H9 (cell line): ENCODE measurements around the gene ARMC10. TPM values are rescaled to one million over a fixed set of nuclear protein-coding genes. Genes with fewer than 3 reads are reported as not detected.
"Not testable (repeated sequence)": the region's sequence is repeated elsewhere in the genome, so short reads cannot be mapped to it uniquely, and the experiment has no call there.

Experiments
- DNase-seq: peaks from one replicate; pipeline ENCODE4 v3.0.0-alpha.2; 2017
- H2AFZ ChIP-seq: one replicate; pipeline ENCODE4 v1.6.1; 2013; ENCODE audit warnings: mild to moderate bottlenecking, low read length, control low read depth, moderate library complexity
- H2AK5ac ChIP-seq: 2 replicates; pipeline ENCODE4 v1.6.1; 2013; ENCODE audit warnings: low read length, control low read depth, mixed read lengths; ENCODE audit not compliant: insufficient read length
- H2BK120ac ChIP-seq: one replicate; pipeline ENCODE4 v1.6.1; 2013; ENCODE audit warnings: low read depth, mild to moderate bottlenecking, low read length, control low read depth, inconsistent platforms; ENCODE audit not compliant: poor library complexity, severe bottlenecking
- H2BK12ac ChIP-seq: 2 replicates; pipeline ENCODE4 v1.6.1; 2013; ENCODE audit warnings: low read length, control low read depth, mixed read lengths, low read depth; ENCODE audit not compliant: insufficient read length
- H2BK15ac ChIP-seq: 2 replicates; pipeline ENCODE4 v1.6.1; 2013; ENCODE audit warnings: low read depth, low read length, control low read depth
- H2BK20ac ChIP-seq: one replicate; pipeline ENCODE4 v1.6.1; 2013; ENCODE audit warnings: low read depth, mild to moderate bottlenecking, low read length, control low read depth, inconsistent platforms; ENCODE audit not compliant: poor library complexity, severe bottlenecking
- H2BK5ac ChIP-seq: 2 replicates; pipeline ENCODE4 v1.6.1; 2013; ENCODE audit warnings: low read length, control low read depth, mixed read lengths; ENCODE audit not compliant: insufficient read length
- H3K14ac ChIP-seq: 2 replicates; pipeline ENCODE4 v1.6.1; 2013; ENCODE audit warnings: low read length, control low read depth; ENCODE audit not compliant: insufficient read depth
- H3K18ac ChIP-seq: 2 replicates; pipeline ENCODE4 v1.6.1; 2013; ENCODE audit warnings: low read depth, mild to moderate bottlenecking, mixed read lengths, low read length, control low read depth; ENCODE audit not compliant: insufficient read length
- H3K23ac ChIP-seq: 2 replicates; pipeline ENCODE4 v1.6.1; 2013; ENCODE audit warnings: low read length, control low read depth, mixed read lengths, low read depth; ENCODE audit not compliant: insufficient read length
- H3K23me2 ChIP-seq: 2 replicates; pipeline ENCODE4 v1.6.1; 2013; ENCODE audit warnings: low read depth, mild to moderate bottlenecking, mixed read lengths, low read length, control low read depth; ENCODE audit not compliant: insufficient read length, poor library complexity, severe bottlenecking
- H3K27ac ChIP-seq: 2 replicates; pipeline ENCODE4 v1.5.1; 2013; ENCODE audit warnings: low read length, control low read depth, mixed read lengths, low read depth; ENCODE audit not compliant: insufficient read length
- H3K27me3 ChIP-seq: 2 replicates; pipeline ENCODE4 v1.6.1; 2013; ENCODE audit warnings: low read length, control low read depth, inconsistent platforms; ENCODE audit not compliant: insufficient read depth
- H3K4ac ChIP-seq: 2 replicates; pipeline ENCODE4 v1.6.1; 2013; ENCODE audit warnings: low read depth, mild to moderate bottlenecking, control low read depth, inconsistent platforms, low read length, moderate library complexity
- H3K4me1 ChIP-seq: 2 replicates; pipeline ENCODE4 v1.6.1; 2013; ENCODE audit warnings: low read length, control low read depth, inconsistent platforms; ENCODE audit not compliant: insufficient read depth
- H3K4me2 ChIP-seq: 2 replicates; pipeline ENCODE4 v1.6.1; 2013; ENCODE audit warnings: low read length, control low read depth, mixed read lengths; ENCODE audit not compliant: insufficient read length, insufficient read depth
- H3K56ac ChIP-seq: 2 replicates; pipeline ENCODE4 v1.6.1; 2013; ENCODE audit warnings: low read depth, mild to moderate bottlenecking, mixed read lengths, low read length, control low read depth; ENCODE audit not compliant: insufficient read length
- H3K79me1 ChIP-seq: 2 replicates; pipeline ENCODE4 v1.6.1; 2013; ENCODE audit warnings: low read depth, mild to moderate bottlenecking, moderate library complexity, low read length, control low read depth, inconsistent platforms; ENCODE audit not compliant: insufficient read depth, poor library complexity, severe bottlenecking
- H3K79me2 ChIP-seq: 2 replicates; pipeline ENCODE4 v1.6.1; 2013; ENCODE audit warnings: low read length, control low read depth, inconsistent platforms; ENCODE audit not compliant: insufficient read depth
- H3K9ac ChIP-seq: 2 replicates; pipeline ENCODE4 v1.6.1; 2013; ENCODE audit warnings: low read length, control low read depth, mixed read lengths; ENCODE audit not compliant: insufficient read length; ENCODE audit errors: extremely low read depth
- H3K9me3 ChIP-seq: one replicate; pipeline ENCODE4 v1.6.1; 2013; ENCODE audit warnings: low read depth, low read length, inconsistent platforms; ENCODE audit not compliant: control insufficient read depth
- H3T11ph ChIP-seq: one replicate; pipeline ENCODE4 v1.6.1; 2013; ENCODE audit warnings: mild to moderate bottlenecking, low read length, control low read depth, inconsistent platforms
- H4K20me1 ChIP-seq: one replicate; pipeline ENCODE4 v1.6.1; 2013; ENCODE audit not compliant: control insufficient read depth, insufficient read length, insufficient read depth
- H4K5ac ChIP-seq: 2 replicates; pipeline ENCODE4 v1.6.1; 2013; ENCODE audit warnings: low read depth, mild to moderate bottlenecking, mixed read lengths, low read length, control low read depth; ENCODE audit not compliant: insufficient read length
- H4K8ac ChIP-seq: replicated peaks from 2 replicates; pipeline ENCODE4 v1.6.1; 2013; ENCODE audit warnings: low read length, control low read depth, mixed read lengths, low read depth; ENCODE audit not compliant: insufficient read length
- H4K91ac ChIP-seq: 2 replicates; pipeline ENCODE4 v1.6.1; 2013; ENCODE audit warnings: low read depth, mild to moderate bottlenecking, moderate library complexity, mixed read lengths, low read length, control low read depth; ENCODE audit not compliant: insufficient read length
- H3K27ac Mint-ChIP-seq, 3 experiments: 2 replicates in 2 of 3; 3 replicates in 1 of 3; pipeline ENCODE4 v1.8.0; 2020 to 2021; ENCODE audit warnings: mixed read lengths in 3 of 3, mild to moderate bottlenecking in 1 of 3, moderate library complexity in 1 of 3
- H3K27me3 Mint-ChIP-seq: 2 replicates; pipeline ENCODE4 v1.8.0; 2021; ENCODE audit warnings: low read depth, mild to moderate bottlenecking, moderate library complexity, mixed read lengths
- H3K36me3 Mint-ChIP-seq, 3 experiments: 2 replicates in 2 of 3; 3 replicates in 1 of 3; pipeline ENCODE4 v1.8.0; 2020 to 2021; ENCODE audit warnings: low read depth in 3 of 3, mixed read lengths in 3 of 3; ENCODE audit not compliant: insufficient read depth in 1 of 3
- H3K4me1 Mint-ChIP-seq, 2 experiments: 2 replicates each; pipeline ENCODE4 v1.8.0; 2020; ENCODE audit warnings: mixed read lengths in 2 of 2
- H3K4me3 Mint-ChIP-seq, 2 experiments: 2 replicates in 1 of 2; 3 replicates in 1 of 2; pipeline ENCODE4 v1.8.0; 2020 to 2021; ENCODE audit warnings: mild to moderate bottlenecking in 2 of 2, mixed read lengths in 2 of 2, moderate library complexity in 1 of 2
- H3K9me3 Mint-ChIP-seq, 2 experiments: 2 replicates in 1 of 2; 3 replicates in 1 of 2; pipeline ENCODE4 v1.8.0; 2020; ENCODE audit warnings: mild to moderate bottlenecking in 2 of 2, mixed read lengths in 2 of 2, moderate library complexity in 1 of 2
- CTCF ChIP-seq: fragments of 200-600 bp; sonication (generic); conservative IDR thresholded peaks from 3 replicates; pipeline ENCODE4 v1.8.0; 2021; ENCODE audit warnings: antibody characterized with exemption, mild to moderate bottlenecking
- WGBS: extraction: QIAGEN DNeasy Blood & Tissue Kit; methylation state at CpG from one replicate; pipeline ENCODE4 v1.1.7; 2013; ENCODE audit warnings: missing lambda C conversion rate, low lambda C conversion rate, mixed read lengths; ENCODE audit not compliant: insufficient read length; ENCODE audit errors: extremely low coverage; 5-methylcytosine and 5-hydroxymethylcytosine counted together
- total RNA-seq: library from RNA; stranded (reverse); gene quantifications from 2 replicates; pipeline ENCODE4 v1.2.1, GENCODE V29; 2021

ARMC10 gene
- total RNA-seq, 1 experiment from 2014 or later = 46.8 TPM

GRCh38 chr7:103143868-103144267, 68.9 kb downstream of the ARMC10 start:
- H3K14ac ChIP-seq = no peak overlapping the region
- H3K23ac ChIP-seq = no peak overlapping the region
- no peak overlapping the region for H4K8ac ChIP-seq
- TF ChIP-seq CTCF = no peak
- H2BK12ac ChIP-seq = no peak overlapping the region
- no peak overlapping the region for H2BK5ac ChIP-seq
- no peak overlapping the region for H2AFZ ChIP-seq
- no peak for DNase-seq
- H3K4me1 ChIP-seq = no peaks in the 10 kb centered on the region; the same call in 1 of the 2 replicates
- no CpG with 5 or more reads among the region's 1 CpG for WGBS
- H3K4ac ChIP-seq = no peak overlapping the region
- Mint-ChIP-seq H3K4me3 (no peak overlapping the region), H3K36me3 (peaks cover 5 to 9% (median 6%) of the 10 kb centered on the region in 3 experiments; a peak in 6 of 7 replicates), H3K27ac (no peak overlapping the region), H3K27me3 (no peaks in the 10 kb centered on the region), H3K9me3 (no peaks in the 10 kb centered on the region), H3K4me1 (peaks cover 33 to 40% of the 10 kb centered on the region in 2 experiments)
- H3K18ac ChIP-seq = no peak overlapping the region
- H3K9ac ChIP-seq = no peak overlapping the region
- H3K27ac ChIP-seq = no peak overlapping the region
- H3K23me2 ChIP-seq = peaks cover 3% of the 10 kb centered on the region
- H2BK120ac ChIP-seq = no peak overlapping the region
- no peaks in the 10 kb centered on the region for H3K27me3 ChIP-seq
- no peak overlapping the region for H2BK15ac ChIP-seq
- no peak overlapping the region for H3T11ph ChIP-seq
- H4K20me1 ChIP-seq = no peaks in the 10 kb centered on the region
- no peaks in the 10 kb centered on the region for H3K79me1 ChIP-seq
- no peaks in the 10 kb centered on the region for H3K9me3 ChIP-seq
- no peak overlapping the region for H2AK5ac ChIP-seq
- H4K91ac ChIP-seq = no peak overlapping the region
- peaks cover 6% of the 10 kb centered on the region; the same call in 1 of the 2 replicates for H3K79me2 ChIP-seq
- no peak overlapping the region for H2BK20ac ChIP-seq
- no peak overlapping the region for H3K56ac ChIP-seq
- no peak overlapping the region for H3K4me2 ChIP-seq
- H4K5ac ChIP-seq = no peak overlapping the region

- H3K23me2 ChIP-seq, H3K79me1 ChIP-seq, H2BK5ac ChIP-seq, H2BK120ac ChIP-seq, H2AFZ ChIP-seq, H3K14ac ChIP-seq, H3K23ac ChIP-seq, H4K91ac ChIP-seq, H3K36me3 Mint-ChIP-seq, H3K9me3 Mint-ChIP-seq, H4K8ac ChIP-seq, H2BK15ac ChIP-seq, H4K20me1 ChIP-seq, H3K9ac ChIP-seq, H3K27me3 ChIP-seq, H3T11ph ChIP-seq, H3K4me3 Mint-ChIP-seq, H4K5ac ChIP-seq, H2BK12ac ChIP-seq, H3K9me3 ChIP-seq, H3K4ac ChIP-seq, H3K18ac ChIP-seq, H3K4me2 ChIP-seq, DNase-seq, H3K27ac ChIP-seq, H3K27ac Mint-ChIP-seq, H2BK20ac ChIP-seq, H3K4me1 ChIP-seq, H3K56ac ChIP-seq, H3K79me2 ChIP-seq, H3K27me3 Mint-ChIP-seq, H2AK5ac ChIP-seq: not testable (repeated sequence)
- peaks cover 36 to 43% of the 10 kb centered on the region in 2 experiments for H3K4me1 Mint-ChIP-seq
- 100% methylated on average over 1 of the region's 2 CpGs for WGBS
These were observed 69.8 kb downstream of the ARMC10 start for GRCh38 chr7:103144754-103145153.
